ENCODE data around the gene FKBP10. TPM values are rescaled to one million over a fixed set of nuclear protein-coding genes. Genes with fewer than 3 reads are reported as not detected.

FKBP10 gene
- total RNA-seq, 3 donors from 2014 or later (not counting 1 experiment from before 2014, with no cell fraction given) = 5.6 to 8.8 (median 6.0) TPM

DNA sequence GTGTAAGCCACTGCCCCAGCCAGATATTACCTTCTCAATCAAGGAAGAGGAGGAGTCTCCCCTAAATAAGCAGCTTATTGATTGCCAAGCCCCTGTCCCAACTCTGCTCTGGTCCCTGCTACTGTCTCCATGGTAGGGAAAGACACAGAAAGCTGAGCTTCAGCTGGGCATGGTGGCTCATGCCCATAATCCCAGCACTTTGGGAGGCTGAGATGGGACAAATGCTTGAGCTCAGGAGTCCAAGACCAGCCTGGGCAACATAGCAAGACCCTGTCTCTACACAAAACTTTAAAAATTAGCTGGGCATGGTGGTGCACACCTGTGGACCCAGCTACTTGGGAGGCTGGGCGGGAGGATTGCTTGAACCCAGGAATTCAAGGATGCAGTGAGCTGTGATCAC lies 32.9 kb upstream of the FKBP10 start:
- TF ChIP-seq, protein P1, sequence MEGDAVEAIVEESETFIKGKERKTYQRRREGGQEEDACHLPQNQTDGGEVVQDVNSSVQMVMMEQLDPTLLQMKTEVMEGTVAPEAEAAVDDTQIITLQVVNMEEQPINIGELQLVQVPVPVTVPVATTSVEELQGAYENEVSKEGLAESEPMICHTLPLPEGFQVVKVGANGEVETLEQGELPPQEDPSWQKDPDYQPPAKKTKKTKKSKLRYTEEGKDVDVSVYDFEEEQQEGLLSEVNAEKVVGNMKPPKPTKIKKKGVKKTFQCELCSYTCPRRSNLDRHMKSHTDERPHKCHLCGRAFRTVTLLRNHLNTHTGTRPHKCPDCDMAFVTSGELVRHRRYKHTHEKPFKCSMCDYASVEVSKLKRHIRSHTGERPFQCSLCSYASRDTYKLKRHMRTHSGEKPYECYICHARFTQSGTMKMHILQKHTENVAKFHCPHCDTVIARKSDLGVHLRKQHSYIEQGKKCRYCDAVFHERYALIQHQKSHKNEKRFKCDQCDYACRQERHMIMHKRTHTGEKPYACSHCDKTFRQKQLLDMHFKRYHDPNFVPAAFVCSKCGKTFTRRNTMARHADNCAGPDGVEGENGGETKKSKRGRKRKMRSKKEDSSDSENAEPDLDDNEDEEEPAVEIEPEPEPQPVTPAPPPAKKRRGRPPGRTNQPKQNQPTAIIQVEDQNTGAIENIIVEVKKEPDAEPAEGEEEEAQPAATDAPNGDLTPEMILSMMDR (IDR thresholded peaks at IDR 0.05) = no peak
- H3K4me3 Mint-ChIP-seq = no peak overlapping the region

DNA sequence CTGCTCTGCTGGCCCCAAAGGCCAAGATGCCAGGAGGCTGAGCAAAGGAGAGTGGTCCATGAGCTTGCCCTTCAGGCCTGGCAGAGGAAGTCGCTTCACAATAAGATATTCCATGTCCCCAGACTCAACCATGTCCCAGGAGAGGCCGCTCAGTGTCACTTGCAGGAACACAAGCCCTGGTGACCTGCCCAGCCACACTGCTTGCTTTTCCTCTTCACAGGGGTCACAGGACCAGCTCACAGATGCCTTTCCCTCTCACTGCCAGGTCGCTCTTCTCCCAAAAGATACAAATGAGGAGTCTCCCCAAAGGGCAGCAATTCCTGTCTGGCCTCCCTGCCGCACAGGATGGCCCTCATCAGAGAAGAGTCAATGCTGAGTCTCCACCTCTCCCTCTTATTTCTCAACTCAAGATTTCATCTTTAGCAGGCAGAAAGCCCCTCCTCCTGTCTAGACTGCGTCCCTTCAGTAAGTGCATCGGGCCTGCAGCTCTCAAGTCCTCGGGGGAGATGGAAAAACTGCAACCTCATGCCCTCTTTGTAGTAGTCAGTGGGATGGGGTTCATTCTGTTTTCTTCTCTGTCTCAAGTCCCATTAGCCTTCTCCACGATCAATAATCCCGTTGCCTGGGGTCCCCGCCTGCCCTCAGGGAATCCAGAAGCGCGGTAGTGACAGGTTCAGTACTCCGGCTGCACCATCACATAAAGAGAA lies 31.2 kb upstream of the FKBP10 start:
- peaks cover 31% of the 10 kb centered on the region for H3K4me1 ChIP-seq (ENCODE audit: control insufficient read depth, insufficient read depth, low read length)
- no peak overlapping the region for H3K27ac Mint-ChIP-seq

More for the DNA sequence above, 32.9 kb upstream of the FKBP10 start:
- H3K27ac Mint-ChIP-seq = no peak overlapping the region
- intact Hi-C loops (cut with micrococcal nuclease) = no loop called here
- H3K27me3 ChIP-seq (ENCODE audit: control insufficient read depth, insufficient read depth, low read length) = peaks cover 4% of the 10 kb centered on the region
- no peaks in the 10 kb centered on the region for H3K9me3 ChIP-seq (ENCODE audit: control insufficient read depth, insufficient read depth, low read length)
- ATAC-seq (no peak), DNase-seq (no peak)
- H3K36me3 ChIP-seq (ENCODE audit: control insufficient read depth, insufficient read depth, low read length) = no peaks in the 10 kb centered on the region
- no peak overlapping the region for H3K4me3 ChIP-seq (ENCODE audit: low read length)
- 85% methylated on average over 1 of the region's 1 CpG for WGBS (ENCODE audit: insufficient coverage)
- no peak overlapping the region for H3K27ac ChIP-seq (ENCODE audit: low read length)
- H3K9me3 Mint-ChIP-seq = no peaks in the 10 kb centered on the region
- peaks cover 0 to 7% of the 10 kb centered on the region in 2 donors for H3K4me1 Mint-ChIP-seq
- peaks cover 14 to 22% of the 10 kb centered on the region in 2 donors for H3K27me3 Mint-ChIP-seq (ENCODE audit: low read depth in 2 of 2)
- H3K4me1 ChIP-seq (ENCODE audit: control insufficient read depth, insufficient read depth, low read length) = peaks cover 18% of the 10 kb centered on the region
- no peaks in the 10 kb centered on the region for H3K36me3 Mint-ChIP-seq

GRCh38 chr17:41782142-41782541 lies 30.7 kb upstream of the FKBP10 start:
- Mint-ChIP-seq H3K27ac (no peak overlapping the region), H3K36me3 (no peaks in the 10 kb centered on the region), H3K4me1 (peaks cover 0 to 14% of the 10 kb centered on the region in 2 donors), H3K4me3 (no peak overlapping the region), H3K27me3 (ENCODE audit: low read depth in 2 of 2) (peaks cover 14 to 27% of the 10 kb centered on the region in 2 donors), H3K9me3 (no peaks in the 10 kb centered on the region)
- H3K27me3 ChIP-seq (ENCODE audit: control insufficient read depth, insufficient read depth, low read length) = peaks cover 7% of the 10 kb centered on the region
- no peaks in the 10 kb centered on the region for H3K9me3 ChIP-seq (ENCODE audit: control insufficient read depth, insufficient read depth, low read length)
- TF ChIP-seq, protein P1 (IDR thresholded peaks at IDR 0.05) = no peak
- no peak overlapping the region for H3K27ac ChIP-seq (ENCODE audit: low read length)
- H3K4me3 ChIP-seq (ENCODE audit: low read length) = no peak overlapping the region
- DNase-seq (no peak), ATAC-seq (no peak)
- intact Hi-C loops (cut with micrococcal nuclease) = no loop called here
- peaks cover 36% of the 10 kb centered on the region for H3K4me1 ChIP-seq (ENCODE audit: control insufficient read depth, insufficient read depth, low read length)
- no peaks in the 10 kb centered on the region for H3K36me3 ChIP-seq (ENCODE audit: control insufficient read depth, insufficient read depth, low read length)
- 71% methylated on average over 4 of the region's 4 CpGs for WGBS (ENCODE audit: insufficient coverage)

More for the DNA sequence above, 31.2 kb upstream of the FKBP10 start:
- Histone ChIP-seq H3K9me3 (ENCODE audit: control insufficient read depth, insufficient read depth, low read length) (no peaks in the 10 kb centered on the region), H3K4me3 (ENCODE audit: low read length) (no peak overlapping the region), H3K27me3 (ENCODE audit: control insufficient read depth, insufficient read depth, low read length) (peaks cover 7% of the 10 kb centered on the region), H3K27ac (ENCODE audit: low read length) (no peak overlapping the region), H3K36me3 (ENCODE audit: control insufficient read depth, insufficient read depth, low read length) (no peaks in the 10 kb centered on the region)
- DNase-seq = no peak
- peaks cover 14 to 24% of the 10 kb centered on the region in 2 donors for H3K27me3 Mint-ChIP-seq (ENCODE audit: low read depth in 2 of 2)
- no peak overlapping the region for H3K4me3 Mint-ChIP-seq
- H3K36me3 Mint-ChIP-seq = no peaks in the 10 kb centered on the region
- ATAC-seq = no peak
- peaks cover 0 to 10% of the 10 kb centered on the region in 2 donors for H3K4me1 Mint-ChIP-seq
- 79% methylated on average over 13 of the region's 13 CpGs for WGBS (ENCODE audit: insufficient coverage)
- intact Hi-C loops (cut with micrococcal nuclease) = no loop called here
- H3K9me3 Mint-ChIP-seq = no peaks in the 10 kb centered on the region
- TF ChIP-seq, protein P1 (IDR thresholded peaks at IDR 0.05) = no peak
